CD1c-positive myeloid dendritic cell (primary cell): ENCODE results near the gene SH2D3A.
"Not testable (repeated sequence)": the region's sequence is repeated elsewhere in the genome, so short reads cannot be mapped to it uniquely, and the experiment has no call there.

ENCODE experiments used
- DNase-seq: peaks from one replicate; pipeline ENCODE4 v3.0.0-alpha.2; 2016; ENCODE audit errors: extremely low spot score

Gene SH2D3A

DNA sequence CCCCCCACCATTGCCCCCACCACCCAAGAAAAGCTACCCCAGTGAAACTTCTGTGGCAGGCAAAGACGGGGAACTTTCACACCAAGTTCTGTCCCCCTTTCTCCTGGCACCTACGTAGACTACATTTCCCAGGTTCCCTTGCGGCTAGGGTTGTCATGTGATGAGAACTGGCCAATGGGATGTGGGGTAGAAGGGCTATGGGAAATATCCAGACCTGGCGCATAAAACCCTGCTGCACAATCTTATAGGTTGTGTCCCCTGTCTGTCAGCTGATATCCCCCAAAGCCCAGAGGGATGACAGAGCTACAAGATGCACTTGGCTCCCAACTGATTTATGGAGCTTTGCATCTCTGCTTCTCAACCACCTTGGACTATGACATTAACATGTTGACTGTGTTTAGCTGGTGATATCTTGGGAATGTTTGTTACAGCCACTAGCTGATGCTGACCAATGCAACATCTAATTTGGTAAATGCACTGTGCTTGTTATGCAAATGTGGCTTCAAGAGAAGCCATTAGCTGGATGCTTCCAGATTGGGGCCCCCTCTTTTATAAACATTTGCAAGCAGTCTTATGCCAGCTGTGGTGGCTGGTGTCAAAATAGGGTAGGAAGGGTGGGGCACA, 6.1 kb downstream of the SH2D3A start:
- no peak for DNase-seq

DNA sequence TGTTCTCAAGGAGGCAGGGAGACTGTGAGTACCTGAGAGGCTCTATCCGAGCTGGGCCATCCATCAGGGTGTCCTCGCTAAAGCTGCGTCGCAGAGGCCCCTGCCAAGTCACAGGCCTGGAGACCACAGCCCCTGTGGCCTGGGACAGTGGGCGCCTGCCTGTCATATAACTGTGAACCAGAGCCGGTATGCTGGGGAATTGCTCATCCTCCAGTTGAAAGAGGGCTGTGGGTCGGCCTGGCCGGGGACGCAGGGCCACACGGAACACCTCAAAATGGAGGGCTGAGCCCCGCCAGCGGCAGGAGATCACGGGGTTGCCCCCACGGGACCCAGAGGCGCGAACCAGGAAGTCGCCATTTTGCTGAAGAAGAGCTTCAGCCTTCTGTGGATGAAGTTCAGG, 6.6 kb downstream of the SH2D3A start:
- DNase-seq: no peak

DNA sequence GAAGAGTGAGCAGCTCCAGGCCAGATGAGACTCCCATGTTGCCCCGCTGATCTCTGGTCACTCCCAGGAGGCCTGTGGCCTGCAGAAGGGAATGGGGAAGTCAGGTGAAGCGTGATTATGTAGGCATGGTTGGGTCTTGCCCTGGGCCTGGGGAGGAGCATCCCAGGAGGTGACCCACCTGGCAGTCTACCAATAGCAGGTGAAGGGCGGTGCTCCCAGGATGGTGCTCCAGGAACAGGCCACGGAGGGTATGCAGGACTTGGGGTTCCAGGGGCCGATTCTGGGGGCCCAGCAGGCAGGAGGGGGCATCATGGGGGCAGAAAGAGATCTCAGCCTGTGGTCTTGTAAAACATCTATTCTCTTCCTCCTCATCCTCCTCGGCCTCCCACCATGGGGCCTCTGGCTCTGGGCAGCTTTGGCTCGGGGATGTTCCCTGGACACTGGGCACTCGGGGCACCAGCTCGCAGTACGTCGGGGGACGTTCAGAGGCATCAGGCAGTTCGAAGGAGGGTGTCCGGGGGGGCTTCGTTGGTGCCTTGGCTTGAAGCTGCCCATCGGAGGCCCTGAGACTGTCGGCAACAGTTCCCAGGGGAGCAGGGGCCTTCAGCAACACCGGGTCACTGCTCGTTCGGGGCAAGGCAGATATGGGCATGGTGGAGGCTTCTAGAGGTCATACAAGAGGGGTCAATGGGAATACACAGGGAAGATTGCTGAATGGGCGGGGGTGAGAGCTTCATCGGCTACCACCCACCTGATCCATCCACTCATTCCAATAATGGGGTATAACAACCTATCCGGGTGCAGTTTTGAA, 12.4 kb downstream of the SH2D3A start:
- DNase-seq: no peak

DNA sequence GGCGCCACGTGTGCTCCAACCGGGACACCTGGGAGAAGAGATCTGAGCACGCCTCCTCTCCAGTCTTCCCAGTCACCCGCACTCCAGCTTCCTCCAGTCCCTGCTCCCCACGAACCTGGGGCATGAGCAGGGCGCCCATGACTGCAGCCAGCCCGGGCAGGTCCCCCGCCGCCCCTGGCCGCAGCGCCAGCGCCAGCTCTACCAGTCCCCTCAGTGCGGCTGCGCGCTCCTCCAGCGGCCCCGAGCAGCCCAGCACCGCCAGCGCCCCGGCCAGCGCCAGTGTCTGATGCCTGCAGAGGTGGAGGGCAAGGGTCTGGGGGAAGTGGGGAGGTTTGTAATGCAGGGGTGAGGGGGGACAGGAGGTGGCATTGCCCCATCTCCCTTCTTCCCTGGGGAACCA, 13.1 kb downstream of the SH2D3A start:
- no peak for DNase-seq

DNA sequence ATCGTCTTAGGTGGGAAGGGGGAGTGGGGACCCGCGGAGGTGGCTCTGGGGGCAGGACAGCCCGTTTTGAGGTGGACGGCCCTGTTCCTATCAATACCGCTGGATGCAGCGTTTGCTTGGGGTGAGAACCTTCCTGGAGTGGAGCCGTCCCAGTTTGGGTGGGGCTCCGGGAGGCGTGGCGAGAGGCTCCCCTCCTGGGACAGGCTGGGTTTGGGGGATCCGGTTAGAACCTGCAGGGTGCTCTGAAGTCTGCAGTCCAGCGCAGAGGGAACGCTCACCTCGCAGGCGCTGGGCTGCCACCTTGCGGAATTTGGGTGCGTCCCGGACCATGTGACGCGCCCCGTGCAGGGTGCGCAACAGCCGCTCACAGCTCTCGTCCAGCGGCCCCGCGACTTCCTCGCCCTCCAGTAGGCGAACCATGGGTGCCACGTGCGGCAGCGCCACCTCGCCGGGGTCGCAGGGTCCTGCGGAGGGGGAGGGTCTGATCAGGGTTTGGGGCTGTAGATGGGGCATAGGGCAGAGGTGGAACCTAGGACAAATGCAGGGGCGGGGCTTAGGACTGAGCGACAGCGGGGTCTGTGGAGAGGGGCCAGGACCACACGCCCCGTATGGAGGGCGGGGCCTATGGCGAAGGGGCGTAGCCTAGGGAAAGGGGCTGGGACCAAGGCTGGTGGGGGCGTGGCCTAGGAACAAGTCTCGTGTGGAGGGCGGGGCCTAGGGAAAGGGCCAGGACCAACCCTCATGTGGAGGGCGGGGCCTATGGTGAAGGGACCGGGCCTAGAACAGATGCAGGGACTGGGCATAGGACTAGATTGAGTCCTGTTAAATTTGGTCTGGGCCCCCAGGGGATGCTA, 13.8 kb downstream of the SH2D3A start:
- peak; percentile 87 for DNase-seq

DNA sequence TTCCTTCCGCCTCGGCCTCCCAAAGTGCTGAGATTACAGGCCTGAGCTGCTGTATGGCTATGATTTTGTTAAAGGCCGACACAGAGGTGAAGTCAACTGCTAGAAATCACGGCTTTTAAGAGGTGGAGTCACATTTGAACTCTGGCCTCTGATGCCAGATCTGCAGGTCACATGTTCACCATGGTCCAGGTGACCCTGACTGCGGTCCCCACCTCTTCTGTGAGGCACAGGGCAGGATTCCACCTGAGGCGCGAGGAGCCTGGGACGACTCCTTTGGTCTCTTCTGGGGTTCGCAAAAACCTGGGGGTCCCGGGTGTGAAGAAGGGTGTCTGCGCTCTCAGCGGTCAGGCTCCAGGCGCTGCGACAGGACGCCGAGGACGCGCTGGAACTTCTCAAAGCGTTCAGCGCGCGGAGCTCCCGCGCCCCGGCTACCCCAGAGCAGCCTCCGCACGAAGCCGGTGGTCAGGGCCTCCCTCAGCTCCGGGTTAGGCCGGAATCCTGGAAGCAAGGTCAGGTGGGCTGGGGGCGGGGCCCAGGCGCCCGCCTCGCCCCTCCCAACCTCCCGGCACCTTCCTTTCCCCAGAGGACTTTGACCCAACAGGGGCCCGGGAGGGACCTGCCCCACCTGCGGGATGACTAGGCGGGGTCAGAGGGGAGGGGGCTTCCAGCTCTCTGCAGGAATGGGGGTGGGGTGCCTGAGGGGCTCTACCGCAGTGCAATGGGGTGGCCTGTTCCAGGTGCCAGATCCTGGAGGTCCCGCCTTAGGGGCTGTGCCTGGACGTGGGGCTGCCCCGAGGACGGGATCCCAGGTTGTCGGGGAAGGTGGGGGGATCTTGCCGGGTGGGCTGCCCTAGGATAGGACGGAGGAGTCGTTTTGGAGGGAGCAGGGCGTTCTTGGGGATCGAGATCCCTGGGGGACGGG, 14.7 kb downstream of the SH2D3A start:
- no peak for DNase-seq

DNA sequence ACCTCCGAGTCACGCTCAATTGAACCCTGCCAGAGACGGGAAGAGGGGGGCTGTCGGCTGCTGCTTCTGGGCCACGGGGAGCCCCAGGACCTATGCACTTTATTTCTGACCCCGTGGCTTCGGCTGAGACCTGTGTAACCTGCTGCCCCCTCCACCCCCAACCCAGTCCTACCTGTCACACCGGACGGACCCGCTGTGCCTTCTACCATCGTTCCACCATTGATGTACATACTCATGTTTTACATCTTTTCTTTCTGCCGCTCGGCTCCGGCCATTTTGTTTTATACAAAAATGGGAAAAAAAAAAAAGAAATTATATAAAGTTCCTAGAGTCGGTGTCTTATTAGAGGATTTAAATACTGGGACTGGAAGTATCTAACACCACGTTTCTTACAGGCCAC, 16.0 kb downstream of the SH2D3A start:
- DNase-seq: no peak

DNA sequence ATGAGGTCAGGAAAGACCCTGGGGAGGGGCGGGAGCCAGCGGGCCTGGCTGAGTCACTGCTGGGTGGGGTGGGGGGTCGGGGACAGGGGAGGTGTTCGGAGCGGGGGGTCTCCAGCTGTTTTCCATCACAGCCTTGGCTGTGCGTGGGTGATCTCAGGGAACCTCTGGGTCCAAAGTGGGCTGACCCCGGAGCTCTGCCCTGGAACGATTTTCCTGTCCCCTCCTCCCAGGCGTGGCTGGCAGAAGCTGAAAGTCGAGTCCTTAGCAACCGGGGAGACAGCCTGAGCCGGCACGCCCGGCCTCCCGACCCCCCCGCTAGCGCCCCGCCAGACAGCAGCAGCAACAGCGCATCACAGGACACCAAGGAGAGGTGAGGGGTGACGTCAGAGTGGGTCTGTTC, 17.2 kb downstream of the SH2D3A start:
- no peak for DNase-seq

DNA sequence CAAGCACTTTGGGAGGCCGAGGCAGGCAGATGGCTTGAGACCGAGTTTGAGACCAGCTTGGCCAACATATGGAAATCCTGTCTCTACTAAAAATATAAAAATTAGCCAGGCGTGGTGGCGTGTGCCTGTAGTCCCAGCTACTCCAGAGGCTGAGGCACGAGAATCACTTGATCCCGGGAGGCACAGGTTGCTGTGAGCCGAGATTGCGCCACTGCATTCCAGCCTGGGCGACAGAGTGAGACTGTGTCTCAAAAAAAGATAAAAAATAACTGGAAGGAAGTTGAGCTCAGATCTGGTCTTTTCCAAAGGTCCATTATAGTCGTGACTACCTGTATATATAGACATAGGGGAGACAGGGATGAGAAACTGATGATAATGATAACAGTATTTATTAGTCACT, 18.7 kb downstream of the SH2D3A start:
- DNase-seq: not testable (repeated sequence)

DNA sequence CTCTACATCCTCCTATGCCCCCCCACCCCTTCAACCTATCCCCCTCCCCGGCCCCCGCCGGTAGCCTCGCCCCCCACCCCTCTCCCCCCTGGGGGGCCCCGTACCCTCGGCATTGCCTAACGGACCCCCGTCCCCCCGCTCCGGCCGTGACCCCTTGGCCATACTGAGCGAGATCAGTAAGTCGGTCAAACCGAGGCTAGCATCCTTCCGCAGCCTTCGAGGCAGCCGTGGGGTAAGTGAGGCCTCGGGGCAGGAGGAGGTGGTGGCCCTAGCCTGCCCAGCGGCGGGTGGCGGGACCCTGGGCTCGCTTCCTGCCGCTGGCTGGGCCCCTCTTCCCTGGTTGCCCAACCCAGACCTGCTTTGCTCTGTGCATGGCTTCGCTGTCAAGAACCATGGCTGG, 21.3 kb downstream of the SH2D3A start:
- no peak for DNase-seq

DNA sequence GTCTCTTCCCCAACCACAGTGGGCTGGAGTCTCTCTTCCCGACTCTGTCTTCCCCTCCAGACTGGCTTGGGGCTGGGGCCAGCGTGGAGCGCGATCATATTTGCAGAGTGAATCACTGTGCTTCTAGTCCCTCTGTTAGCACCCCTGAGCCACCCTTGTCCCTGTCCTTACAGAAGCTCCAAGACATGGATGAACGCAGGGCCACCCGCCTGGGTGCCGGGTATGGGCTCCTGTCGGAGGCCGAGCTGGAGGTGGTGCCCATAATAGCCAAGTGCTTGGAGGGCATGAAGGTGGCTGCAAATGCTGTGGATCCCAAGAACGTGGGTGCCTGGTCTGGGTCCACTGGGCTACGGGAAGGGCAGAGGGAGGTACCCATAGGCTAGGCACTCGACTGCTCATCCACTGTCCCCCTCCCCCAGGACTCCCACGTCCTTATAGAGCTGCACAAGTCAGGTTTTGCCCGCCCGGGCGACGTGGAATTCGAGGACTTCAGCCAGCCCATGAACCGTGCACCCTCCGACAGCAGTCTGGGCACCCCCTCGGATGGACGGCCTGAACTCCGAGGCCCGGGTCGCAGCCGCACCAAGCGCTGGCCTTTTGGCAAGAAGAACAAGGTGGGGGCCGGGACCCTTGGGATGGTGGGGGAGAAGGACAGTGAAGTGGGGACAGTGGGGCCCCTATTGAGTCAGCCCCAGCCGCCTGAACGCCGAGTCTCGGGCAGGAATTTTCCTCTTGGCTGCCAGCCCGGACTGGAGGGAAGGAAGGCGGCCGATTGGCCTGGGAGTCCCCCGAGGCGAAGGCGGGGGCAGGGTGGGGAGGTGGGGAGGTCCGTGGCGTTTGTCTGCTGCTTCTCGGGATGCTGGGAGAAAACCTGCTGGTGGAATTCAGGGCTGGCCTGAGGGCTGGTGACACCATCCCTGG, 22.6 kb downstream of the SH2D3A start:
- DNase-seq: no peak

DNA sequence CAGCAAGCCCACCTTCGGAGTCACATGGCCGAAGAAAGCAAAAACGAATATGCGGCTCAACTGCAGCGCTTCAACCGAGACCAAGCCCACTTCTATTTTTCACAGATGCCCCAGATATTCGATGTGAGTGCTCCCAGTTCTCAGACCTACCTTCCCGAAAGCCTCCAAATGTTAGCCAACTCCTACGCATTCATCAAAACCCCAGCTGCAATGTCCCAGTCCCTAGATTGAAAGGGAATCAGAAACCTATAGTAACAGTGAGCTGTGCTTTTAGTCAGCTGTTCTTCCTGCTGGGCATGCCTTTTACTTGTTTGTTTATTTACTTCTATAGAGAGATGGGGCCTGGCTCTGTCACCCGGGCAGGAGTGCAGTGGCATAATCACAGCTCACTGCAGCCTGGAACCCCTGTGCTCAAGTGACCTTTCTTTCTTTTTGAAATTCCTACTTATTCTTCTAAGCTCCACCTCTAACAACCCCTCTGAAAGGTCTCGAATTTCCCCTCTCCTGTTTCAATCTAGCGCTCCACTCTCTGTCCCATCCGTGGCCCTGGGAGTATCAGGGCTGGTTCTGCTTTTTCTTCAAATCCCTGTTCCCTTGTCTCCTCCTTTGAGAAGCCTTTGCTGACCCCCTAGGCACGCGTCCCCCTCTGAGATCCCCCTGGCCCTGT, 23.4 kb downstream of the SH2D3A start:
- no peak for DNase-seq

DNA sequence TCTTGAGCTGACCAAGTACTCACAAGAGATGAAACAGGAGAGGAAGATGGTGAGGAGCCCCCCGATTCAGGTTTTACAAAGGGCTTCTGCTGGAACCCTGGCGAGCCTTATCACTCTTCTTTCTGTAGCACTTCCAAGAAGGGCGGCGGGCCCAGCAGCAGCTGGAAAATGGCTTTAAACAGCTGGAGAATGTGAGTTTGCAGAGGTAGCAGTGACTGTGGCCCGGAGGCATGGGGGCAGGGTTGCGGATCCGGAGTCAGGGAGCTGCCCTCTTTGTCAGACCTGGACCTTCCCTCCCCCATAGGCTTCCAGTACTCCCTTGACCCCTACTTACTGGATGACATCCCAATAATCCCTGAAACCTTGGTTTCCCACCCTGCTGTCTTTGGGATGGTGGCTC, 24.2 kb downstream of the SH2D3A start:
- DNase-seq: no peak

DNA sequence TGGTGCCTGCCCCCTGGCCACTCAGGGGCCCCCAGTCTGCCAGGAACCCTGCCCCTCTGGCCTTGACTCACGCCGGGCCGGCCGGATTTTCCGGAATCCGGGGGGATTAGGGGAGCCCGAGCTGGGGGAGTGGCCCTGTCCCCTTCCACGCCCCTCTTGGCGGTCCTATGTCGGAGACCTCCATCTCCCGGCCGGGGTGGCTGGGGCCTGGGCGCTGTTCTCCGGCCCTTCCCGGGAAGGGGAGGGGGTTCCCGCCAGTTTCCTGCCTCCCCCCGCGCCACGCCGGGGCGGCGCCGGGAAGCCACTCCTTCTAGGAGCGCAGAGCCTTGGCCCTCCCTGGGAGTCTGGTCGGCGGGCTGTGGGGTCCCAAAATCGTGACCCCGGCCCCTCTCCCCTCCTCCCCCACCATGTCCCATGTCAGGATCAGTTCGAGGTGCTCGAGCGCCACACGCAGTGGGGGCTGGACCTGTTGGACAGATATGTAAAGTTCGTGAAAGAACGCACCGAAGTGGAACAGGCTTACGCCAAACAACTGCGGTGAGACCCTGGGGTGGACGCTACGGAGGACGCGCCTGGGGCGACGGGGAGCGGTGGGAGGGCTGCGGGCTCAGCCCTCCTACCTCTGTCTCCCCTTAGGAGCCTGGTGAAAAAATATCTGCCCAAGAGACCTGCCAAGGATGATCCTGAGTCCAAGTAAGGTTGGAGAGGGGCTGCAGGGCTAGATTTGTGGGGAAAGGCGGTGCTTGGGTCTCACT, 26.5 kb downstream of the SH2D3A start:
- DNase-seq: peak; percentile 8

DNA sequence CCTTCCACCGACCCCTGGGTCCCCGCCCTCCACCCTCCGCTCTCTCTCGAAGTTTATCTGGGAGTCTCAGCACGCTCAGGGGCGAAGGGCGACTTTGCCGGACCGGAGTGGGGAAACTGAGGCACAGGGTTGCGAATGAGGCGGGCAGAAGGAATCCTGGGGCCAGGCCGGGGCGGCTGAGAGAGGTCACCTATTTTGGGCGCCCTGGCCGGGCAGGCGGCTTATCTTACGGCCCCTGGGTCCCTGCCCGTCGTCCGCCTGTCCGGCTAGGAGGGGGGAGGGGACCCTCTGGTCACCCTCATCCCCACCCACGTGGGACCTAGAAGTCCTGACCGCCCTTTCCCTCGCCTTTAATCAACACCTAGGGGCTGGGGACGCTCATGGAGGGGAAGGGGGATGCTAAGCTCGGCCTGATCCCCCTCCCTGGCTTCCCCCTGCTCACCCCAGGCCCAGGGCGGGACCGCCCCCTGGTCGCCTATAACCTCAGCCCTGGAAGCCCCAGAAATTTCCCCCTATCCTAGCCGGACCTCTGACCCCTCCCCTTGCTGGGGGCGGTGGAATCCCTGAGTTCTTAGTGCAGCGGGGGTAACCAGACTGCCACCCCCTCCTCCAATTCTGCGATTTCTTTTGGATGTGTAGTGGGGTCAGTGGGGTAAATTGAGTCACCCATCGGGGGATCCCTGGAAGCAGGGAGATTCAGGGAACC, 27.2 kb downstream of the SH2D3A start:
- DNase-seq: peak; percentile 5

DNA sequence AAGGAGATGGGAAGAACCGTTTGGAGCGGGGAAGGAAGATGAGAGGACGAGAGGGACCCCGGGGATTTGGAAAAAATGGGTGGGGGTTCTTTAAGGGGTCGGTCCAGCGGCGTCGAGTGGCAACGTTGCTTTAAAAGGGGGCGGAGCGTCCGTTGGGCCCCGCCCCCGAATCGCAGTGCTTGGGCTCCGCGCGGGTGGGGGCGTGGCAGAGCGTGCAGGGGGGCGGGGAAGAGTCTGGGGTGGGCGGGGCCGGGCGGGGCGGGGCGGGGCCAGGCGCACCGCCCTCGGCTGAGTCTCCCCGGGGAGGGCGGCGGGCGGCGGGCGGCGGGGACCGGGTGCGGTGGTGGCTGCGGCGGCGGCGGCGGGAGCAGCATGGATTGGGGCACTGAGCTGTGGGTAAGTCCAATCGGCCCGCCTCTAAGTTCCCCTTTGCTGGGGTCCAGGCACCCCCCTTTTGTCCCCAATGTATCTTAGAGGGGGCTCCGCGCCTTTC, 27.8 kb downstream of the SH2D3A start, which contains the start of gene TRIP10:
Gene TRIP10 (plus strand): TSS at position 291 of the 493 bp plus-strand sequence. CDS start 82 bp downstream, at position 373.
- DNase-seq: peak; percentile 89

DNA sequence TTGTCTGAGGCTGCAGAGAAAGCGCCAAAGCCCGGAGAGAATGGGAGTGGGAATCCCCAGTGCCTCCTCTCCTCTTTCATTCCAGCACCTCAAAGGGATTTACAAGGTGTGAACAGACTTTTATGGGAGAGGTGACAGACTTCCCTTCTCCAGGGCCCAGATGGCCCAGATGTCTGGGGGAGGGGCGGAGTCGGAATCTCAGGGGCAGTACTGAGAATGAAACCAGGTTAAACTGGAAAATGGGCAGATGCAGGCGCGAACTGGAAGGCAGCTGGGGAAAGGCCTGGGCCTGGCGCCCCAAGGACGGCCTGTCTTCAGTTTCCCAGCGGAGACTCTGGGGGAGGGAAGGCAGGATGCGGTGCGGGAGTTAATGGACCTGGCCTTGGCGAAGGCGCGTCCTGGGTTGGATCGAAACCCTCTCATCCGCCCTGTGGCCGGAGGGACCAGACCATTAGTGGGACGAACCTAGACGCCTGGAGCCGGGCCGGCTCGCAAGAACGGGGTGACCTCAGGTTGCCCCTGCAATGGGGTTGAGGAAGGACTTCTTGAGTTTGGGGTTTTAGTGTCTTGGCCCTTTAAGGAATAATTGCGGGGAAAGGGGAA, 28.3 kb downstream of the SH2D3A start:
- no peak for DNase-seq
